Measurements from ENCODE around the gene ABCA7. TPM values are rescaled to one million over a fixed set of nuclear protein-coding genes. Genes with fewer than 3 reads are reported as not detected.

ABCA7 gene
- total and polyA plus RNA-seq, 2 of the 13 experiments (the other 11 are each of a cell fraction or from before 2014, with no cell fraction given): 4.4 to 32.4 TPM

DNA sequence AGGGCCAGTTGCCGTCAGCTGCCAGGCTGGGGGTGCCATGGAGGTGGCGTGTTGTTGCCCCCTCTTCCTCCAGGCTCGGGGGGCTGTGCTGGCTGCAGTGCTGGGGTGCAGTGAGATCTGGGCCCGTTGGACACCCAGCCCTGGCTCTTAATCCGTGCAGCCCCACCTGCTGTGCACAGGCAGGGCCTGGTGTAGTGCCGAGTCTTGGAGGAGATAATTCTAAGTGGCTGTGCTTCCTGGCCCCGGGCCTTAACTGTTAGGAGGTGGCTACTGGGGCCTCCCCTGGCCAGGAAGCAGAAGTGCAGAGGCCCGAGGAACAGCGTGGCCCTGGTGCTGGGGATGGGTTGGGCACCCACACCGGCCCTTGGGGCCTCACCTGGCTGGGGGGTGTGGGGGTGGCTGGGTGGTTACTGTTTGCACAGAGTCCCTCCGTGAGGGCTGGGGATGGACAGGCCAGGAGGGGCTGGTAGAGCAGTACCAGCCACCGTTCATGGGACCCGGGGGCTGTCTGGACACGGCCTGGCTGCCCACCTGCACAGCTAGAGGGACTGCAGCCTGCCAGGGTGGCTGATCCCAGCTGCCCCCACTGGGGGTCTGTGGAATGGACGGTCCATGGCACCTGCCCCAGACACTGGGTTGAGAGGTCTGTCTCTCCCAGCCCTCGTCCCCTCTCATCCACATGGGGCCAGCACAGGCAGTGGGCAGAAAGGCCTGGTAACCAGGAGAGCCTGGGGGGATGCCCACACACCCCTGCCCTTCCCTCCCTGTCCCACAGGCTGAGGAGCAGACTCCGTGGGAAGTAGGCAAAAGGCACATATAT is 67.1 kb downstream of the ABCA7 start (continued):
- TF ChIP-seq ZFY (CRISPR knock-in tag; IDR thresholded peaks at IDR 0.05) (peak; percentile 21; the same call in 1 of the 2 replicates), ZNF629 (CRISPR knock-in tag; conservative IDR thresholded peaks at IDR 0.05) (no peak), AGO2 (optimal IDR thresholded peaks at IDR 0.05; ENCODE audit: low read depth, low read length) (peak; percentile 84), HNRNPL (IDR thresholded peaks at IDR 0.05; ENCODE audit: low read depth, low read length) (peak; percentile 58), ASH2L (IDR thresholded peaks at IDR 0.05; ENCODE audit: insufficient read length, low read depth, low read length) (no peak), RBFOX2 (IDR thresholded peaks at IDR 0.05; ENCODE audit: low read depth, low read length) (peak; percentile 70), ZNF546 (CRISPR knock-in tag; conservative IDR thresholded peaks at IDR 0.05) (0 out of 2 replicates have a peak, but pooled peaks have one; percentile 39), SSRP1 (CRISPR knock-in tag; IDR thresholded peaks at IDR 0.05) (0 out of 2 replicates have a peak, but pooled peaks have one; percentile 56), PCBP1 (IDR thresholded peaks at IDR 0.05; ENCODE audit: borderline replicate concordance, low read depth, low read length) (0 out of 2 replicates have a peak, but pooled peaks have one; percentile 10), ZC3H13 (CRISPR knock-in tag; IDR thresholded peaks at IDR 0.05) (0 out of 2 replicates have a peak, but pooled peaks have one; percentile 21), HNRNPLL (IDR thresholded peaks at IDR 0.05; ENCODE audit: low read depth, low read length, poor library complexity, severe bottlenecking) (peak; percentile 12), ZNF709 (CRISPR knock-in tag; IDR thresholded peaks at IDR 0.05) (0 out of 2 replicates have a peak, but pooled peaks have one; percentile 37), POLR2A (IDR thresholded peaks at IDR 0.05; ENCODE audit: insufficient read depth in 1 of 2, low read depth in 2 of 2, low read length in 2 of 2) (peak; percentile 2 to 25; a peak in 3 of 4 replicates), ZNF563 (CRISPR knock-in tag; IDR thresholded peaks at IDR 0.05) (0 out of 2 replicates have a peak, but pooled peaks have one; percentile 32)
- TF ChIP-seq, protein P1, sequence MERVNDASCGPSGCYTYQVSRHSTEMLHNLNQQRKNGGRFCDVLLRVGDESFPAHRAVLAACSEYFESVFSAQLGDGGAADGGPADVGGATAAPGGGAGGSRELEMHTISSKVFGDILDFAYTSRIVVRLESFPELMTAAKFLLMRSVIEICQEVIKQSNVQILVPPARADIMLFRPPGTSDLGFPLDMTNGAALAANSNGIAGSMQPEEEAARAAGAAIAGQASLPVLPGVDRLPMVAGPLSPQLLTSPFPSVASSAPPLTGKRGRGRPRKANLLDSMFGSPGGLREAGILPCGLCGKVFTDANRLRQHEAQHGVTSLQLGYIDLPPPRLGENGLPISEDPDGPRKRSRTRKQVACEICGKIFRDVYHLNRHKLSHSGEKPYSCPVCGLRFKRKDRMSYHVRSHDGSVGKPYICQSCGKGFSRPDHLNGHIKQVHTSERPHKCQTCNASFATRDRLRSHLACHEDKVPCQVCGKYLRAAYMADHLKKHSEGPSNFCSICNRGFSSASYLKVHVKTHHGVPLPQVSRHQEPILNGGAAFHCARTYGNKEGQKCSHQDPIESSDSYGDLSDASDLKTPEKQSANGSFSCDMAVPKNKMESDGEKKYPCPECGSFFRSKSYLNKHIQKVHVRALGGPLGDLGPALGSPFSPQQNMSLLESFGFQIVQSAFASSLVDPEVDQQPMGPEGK (CRISPR knock-in tag; IDR thresholded peaks at IDR 0.05): 0 out of 2 replicates have a peak, but pooled peaks have one; percentile 20
- TF ChIP-seq, protein P2, sequence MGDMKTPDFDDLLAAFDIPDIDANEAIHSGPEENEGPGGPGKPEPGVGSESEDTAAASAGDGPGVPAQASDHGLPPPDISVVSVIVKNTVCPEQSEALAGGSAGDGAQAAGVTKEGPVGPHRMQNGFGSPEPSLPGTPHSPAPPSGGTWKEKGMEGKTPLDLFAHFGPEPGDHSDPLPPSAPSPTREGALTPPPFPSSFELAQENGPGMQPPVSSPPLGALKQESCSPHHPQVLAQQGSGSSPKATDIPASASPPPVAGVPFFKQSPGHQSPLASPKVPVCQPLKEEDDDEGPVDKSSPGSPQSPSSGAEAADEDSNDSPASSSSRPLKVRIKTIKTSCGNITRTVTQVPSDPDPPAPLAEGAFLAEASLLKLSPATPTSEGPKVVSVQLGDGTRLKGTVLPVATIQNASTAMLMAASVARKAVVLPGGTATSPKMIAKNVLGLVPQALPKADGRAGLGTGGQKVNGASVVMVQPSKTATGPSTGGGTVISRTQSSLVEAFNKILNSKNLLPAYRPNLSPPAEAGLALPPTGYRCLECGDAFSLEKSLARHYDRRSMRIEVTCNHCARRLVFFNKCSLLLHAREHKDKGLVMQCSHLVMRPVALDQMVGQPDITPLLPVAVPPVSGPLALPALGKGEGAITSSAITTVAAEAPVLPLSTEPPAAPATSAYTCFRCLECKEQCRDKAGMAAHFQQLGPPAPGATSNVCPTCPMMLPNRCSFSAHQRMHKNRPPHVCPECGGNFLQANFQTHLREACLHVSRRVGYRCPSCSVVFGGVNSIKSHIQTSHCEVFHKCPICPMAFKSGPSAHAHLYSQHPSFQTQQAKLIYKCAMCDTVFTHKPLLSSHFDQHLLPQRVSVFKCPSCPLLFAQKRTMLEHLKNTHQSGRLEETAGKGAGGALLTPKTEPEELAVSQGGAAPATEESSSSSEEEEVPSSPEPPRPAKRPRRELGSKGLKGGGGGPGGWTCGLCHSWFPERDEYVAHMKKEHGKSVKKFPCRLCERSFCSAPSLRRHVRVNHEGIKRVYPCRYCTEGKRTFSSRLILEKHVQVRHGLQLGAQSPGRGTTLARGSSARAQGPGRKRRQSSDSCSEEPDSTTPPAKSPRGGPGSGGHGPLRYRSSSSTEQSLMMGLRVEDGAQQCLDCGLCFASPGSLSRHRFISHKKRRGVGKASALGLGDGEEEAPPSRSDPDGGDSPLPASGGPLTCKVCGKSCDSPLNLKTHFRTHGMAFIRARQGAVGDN (CRISPR knock-in tag; IDR thresholded peaks at IDR 0.05): peak; percentile 42
- TF ChIP-seq, protein P3, sequence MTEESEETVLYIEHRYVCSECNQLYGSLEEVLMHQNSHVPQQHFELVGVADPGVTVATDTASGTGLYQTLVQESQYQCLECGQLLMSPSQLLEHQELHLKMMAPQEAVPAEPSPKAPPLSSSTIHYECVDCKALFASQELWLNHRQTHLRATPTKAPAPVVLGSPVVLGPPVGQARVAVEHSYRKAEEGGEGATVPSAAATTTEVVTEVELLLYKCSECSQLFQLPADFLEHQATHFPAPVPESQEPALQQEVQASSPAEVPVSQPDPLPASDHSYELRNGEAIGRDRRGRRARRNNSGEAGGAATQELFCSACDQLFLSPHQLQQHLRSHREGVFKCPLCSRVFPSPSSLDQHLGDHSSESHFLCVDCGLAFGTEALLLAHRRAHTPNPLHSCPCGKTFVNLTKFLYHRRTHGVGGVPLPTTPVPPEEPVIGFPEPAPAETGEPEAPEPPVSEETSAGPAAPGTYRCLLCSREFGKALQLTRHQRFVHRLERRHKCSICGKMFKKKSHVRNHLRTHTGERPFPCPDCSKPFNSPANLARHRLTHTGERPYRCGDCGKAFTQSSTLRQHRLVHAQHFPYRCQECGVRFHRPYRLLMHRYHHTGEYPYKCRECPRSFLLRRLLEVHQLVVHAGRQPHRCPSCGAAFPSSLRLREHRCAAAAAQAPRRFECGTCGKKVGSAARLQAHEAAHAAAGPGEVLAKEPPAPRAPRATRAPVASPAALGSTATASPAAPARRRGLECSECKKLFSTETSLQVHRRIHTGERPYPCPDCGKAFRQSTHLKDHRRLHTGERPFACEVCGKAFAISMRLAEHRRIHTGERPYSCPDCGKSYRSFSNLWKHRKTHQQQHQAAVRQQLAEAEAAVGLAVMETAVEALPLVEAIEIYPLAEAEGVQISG (CRISPR knock-in tag; IDR thresholded peaks at IDR 0.05): 0 out of 2 replicates have a peak, but pooled peaks have one; percentile 15
- TF ChIP-seq, protein P4, sequence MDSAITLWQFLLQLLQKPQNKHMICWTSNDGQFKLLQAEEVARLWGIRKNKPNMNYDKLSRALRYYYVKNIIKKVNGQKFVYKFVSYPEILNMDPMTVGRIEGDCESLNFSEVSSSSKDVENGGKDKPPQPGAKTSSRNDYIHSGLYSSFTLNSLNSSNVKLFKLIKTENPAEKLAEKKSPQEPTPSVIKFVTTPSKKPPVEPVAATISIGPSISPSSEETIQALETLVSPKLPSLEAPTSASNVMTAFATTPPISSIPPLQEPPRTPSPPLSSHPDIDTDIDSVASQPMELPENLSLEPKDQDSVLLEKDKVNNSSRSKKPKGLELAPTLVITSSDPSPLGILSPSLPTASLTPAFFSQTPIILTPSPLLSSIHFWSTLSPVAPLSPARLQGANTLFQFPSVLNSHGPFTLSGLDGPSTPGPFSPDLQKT (CRISPR knock-in tag; IDR thresholded peaks at IDR 0.05; ENCODE audit: borderline replicate concordance): no peak

All from HepG2 (cell line).